NCI-H2107 treated with DMSO at 0.1 percent for 48 hours (cell line): ENCODE measurements around the gene POLR3GL.
"Not testable (repeated sequence)": the region's sequence is repeated elsewhere in the genome, so short reads cannot be mapped to it uniquely, and the experiment has no call there.

Source experiments
- DNase-seq: peaks from one replicate; lab custom pipeline; 2025; ENCODE audit not compliant: unreplicated experiment; lab: John Stamatoyannopoulos, UW

Gene POLR3GL

DNA sequence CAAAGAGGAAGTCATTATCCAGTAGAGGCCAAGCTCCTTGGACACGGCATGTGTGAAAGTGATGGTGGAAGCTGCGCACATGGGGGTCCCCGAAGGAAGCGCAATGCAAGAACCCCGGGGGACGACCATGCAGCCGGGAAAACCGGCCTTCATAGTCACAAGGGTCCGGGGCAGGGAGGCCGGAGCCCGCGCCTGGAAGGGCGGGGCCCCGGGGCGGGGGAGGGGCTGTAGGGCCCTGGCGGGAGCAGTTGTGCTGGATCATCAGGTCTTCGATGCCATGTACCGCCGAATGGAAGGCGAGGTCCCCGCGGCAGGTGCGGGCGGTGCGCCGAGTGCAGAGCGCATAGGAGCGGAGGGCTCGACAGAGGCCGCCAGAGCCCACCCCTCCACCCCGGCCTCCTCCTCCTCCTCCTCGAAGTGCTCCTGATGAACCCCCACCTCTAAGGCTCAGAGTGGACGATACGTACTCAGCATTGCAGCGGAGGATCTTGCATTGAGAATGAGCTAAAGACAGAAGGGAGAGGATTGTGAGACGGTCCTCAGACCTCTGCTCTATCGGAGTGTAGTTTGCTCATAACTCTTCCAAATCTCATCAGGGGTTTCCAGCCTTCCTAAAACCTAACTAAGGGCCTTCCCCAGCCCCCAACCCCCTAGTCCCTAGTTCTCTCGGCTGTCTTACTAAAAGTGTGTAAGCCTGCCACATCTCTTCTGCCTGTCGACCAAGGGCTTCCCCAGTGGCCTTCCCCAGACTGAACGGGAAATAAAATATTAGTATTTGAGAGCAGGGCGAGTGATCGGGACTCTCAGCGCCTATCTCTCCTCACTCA is 55.0 kb downstream of the POLR3GL start:
- no peak for DNase-seq

DNA sequence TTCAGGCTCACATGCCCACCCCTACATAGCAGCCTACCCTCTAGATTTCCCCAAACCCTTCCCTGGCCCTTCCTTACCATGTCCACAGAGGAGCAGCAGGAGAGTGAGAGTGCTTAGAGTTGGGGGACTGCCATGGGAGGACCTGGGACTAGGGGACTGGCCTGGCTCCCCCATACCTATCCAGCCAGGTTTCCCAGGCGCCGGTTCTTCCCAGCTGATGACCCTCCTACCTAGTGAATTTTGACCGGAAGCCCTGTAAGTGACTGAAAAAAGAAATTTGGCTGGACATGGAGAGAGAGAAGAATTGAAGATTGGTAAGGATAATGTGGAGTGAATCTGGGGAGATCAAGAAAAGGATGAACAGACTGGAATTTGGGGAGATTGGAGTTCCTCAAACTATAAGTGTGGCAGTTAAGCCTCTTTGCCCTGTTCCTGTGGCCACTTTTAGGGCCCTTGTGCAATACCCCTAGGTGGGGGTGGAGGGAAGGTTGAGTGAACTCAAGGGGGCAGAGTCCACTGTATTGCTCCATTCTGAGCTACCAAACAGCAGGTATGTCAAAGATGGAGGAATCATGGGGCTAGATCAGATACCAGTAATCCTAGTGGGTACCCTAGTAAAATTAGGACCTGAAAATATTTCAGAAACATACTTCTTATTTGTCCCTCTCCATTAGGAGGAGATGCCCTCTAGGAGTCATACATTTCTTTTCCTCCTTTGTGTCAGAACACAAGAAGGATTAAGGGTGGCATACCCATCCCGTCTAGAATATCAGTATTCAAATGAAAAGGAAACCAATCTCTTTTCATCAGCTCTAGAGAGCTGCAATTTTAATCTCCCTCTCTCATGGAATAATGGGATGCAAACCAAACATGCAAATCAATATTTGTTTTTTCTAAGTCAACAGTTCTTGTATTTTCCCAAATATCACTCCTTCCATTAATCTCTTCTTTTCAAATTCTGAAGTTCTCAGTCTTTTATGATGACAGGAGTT is 55.9 kb downstream of the POLR3GL start:
- no peak for DNase-seq

DNA sequence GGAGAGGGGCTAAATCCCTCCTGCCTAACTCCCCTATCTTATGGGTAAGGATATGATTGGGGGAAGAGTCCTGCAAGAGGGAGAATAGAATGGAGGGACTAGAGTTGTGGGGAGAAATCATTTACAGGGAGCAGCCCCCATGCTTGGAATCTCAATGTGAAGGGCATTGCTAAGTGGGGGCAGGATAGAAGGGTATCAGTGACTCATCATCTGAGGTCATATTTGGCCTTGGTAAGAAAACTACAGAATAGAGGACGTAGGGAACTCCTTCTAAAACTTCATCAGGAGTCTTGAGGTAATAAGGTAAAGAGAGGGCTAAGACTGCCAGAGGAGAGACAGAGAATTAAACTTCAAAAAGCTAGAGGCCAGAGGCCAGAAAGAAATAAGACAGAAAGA is 56.6 kb downstream of the POLR3GL start:
- no peak for DNase-seq

DNA sequence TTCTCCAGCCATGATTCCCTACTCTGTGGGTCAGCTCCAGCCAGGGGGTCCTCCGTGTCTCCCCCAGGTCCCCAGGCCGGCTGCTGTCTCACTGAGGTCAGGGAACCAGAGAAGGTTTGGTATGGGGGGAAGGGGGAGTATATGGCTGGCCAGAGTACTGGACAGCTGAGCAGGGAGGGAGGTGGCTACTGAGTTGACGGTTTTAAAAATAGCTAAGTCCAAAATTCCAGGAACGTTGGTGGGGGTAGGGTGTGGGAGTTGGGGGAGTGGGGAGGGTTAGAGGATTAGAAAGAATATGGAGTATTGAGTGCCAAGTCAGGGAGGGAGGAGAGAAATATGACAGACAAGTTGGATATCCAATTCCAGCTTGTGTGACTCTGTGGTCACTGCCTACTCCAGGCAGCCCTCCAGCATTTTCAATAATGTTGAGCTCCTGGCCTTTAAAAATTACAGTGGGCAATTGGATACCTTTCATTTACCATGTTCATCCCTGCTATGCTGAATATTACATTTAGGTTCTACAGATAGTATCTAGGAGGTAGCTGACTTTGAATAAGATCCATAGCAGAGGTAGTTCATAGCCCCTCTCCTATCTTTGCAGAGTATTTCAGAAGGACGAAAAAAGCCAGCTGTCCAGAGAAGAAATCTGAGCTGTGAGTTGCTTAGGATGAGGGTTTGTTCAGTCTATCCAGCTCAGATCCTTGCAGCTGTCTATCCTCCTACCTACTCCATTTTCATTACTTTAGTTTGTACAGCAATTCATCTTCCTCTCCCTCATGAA is 57.3 kb downstream of the POLR3GL start, which contains the start of gene HJV:
HJV (minus strand) TSS at position 114 of the 781 bp plus-strand sequence. CDS start 1,504 bp downstream, outside the sequence.
- DNase-seq = no peak

DNA sequence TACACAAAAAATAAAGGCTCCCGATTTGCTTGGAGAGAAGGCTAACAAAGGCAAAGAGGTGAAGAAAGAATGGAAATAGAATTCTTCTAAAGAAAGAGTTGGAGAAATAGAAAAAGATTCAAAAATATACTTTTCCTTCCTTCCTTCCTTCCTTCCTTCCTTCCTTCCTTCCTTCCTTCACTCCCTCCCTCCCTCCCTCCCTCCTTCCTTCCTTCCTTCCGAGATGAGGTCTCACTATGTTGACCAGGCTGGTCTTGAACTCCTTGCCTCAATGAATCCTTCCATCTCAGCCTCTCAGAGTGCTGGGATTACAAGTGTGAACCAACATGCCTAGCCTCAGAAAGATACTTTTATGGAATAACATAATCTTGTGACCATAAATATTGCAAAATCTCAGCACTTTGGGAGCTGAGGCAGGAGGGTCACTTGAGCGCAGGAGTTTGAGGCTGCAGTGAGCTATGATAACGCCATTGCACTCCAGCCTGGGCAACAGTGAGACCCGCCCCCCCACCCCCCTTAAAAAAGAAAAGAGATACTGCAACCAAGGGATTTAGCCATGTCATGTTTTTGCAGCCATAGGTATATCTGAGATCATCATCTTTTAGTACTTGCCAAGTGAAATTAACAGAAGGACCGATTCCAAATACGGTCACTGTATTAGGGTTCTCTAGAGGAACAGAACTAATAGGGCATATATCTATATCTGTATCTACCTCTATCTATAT is 58.1 kb downstream of the POLR3GL start:
- no peak for DNase-seq

DNA sequence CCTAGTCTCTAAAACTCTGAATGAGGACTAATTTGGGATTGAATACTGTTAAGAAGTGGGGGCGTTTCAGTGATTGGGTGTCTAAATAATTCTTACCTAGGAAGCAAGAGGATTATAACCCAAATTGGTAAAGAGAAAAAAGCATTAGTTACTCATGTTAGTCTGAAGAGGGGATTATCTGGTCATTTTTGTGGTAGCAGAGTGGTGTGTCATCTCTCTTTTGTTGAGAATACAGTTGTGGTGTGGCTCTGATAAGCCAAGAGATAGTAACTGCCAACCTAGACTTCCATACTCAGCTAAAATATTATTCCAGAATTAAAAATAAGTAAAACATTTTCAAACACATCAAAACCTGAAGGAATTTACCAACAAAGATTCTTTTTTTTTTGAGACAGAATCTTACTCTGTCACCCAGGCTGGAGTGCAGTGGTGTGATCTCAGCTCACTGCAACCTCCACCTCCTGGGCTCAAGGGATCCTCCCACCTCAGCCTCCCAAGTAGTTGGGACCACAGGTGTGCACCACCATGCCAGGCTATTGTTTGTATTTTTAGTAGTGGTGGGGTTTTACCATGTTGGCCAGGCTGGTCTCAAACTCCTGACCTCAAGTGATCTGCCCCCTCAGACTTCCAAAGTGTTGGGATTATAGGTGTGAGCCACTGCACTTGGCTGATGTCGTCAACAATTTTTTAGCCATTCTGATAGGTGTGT is 61.5 kb downstream of the POLR3GL start:
- not testable (repeated sequence) for DNase-seq

DNA sequence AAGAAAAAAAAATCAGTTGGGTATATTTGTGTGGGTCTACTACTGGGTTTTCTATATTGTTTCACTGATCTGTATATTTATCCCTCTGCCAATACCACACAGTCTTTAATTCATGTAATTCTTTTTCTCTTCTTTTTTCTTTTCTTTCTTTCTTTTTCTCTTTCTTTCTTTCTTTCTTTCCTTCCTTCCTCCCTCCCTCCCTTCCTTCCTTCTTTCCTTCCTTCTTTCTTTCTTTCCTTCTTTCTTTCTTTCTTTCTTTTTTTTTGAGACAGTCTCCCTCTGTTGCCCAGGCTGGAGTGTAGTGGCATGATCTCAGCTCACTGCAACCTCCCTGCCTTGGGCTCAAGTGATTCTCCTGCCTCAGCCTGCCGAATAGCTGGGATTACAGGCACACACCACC is 62.2 kb downstream of the POLR3GL start:
- DNase-seq = not testable (repeated sequence)
